ENCODE results near the gene C16orf78.

Gene C16orf78

DNA sequence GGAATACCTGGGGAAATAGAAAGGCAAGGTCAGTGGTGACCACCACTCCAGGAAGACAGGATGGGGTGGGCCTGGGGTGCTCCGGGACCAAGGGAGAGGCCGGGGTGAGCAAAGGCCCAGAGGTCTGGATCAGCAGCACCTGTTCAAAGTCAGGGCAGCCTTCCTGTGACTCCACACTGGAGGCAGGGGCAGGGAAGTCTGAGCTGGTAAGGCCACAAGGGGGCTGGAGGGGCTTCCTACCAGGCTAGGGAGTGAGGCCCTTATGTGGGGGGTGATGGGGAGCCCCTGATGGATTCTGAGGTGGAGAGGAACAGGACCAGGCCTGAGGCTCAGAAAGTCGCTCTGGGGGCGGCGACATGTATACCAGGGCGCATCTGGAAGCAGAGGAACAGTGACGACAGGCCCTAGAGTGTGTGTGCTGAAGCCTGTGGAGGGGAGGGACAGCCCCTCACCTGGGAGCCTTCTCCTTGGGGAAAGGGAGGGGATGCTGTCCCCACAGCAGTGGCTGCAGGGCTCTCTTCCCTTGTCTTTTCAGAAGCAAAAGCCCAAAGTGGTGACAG, 3.7 kb downstream of the C16orf78 start:
- no peak for DNase-seq (ENCODE audit: low read depth, low spot score)
- no peak overlapping the region for H3K27ac ChIP-seq

- H3K27ac ChIP-seq, result no peak overlapping the region
- no peak for DNase-seq (ENCODE audit: low read depth, low spot score)
These were observed 4.6 kb downstream of the C16orf78 start for GRCh38 chr16:49378238-49378637.

- no peak for DNase-seq (ENCODE audit: low read depth, low spot score)
- no peak overlapping the region for H3K27ac ChIP-seq
These were observed 5.2 kb downstream of the C16orf78 start for GRCh38 chr16:49378816-49379215.

DNA sequence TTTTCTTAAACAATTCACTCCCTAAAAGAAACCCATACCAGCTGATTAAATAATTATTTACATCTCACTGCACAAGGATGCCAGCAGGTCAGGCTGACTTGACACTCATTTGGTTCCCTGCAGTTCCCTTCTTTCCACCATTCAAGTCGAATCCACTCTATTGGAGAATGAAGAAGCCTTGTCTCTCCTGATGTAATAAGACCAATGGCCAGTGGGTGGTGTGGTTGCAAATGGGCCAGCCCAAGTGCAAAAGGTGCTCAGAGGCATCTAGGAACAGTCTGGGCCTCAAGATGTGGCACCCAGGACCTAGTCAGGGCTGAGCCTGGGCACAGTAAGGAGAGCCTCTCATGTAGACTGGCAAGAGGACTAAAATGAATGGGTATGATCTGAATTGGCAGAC, 9.3 kb downstream of the C16orf78 start:
- H3K27ac ChIP-seq, result no peak overlapping the region
- no peak for DNase-seq (ENCODE audit: low read depth, low spot score)

DNA sequence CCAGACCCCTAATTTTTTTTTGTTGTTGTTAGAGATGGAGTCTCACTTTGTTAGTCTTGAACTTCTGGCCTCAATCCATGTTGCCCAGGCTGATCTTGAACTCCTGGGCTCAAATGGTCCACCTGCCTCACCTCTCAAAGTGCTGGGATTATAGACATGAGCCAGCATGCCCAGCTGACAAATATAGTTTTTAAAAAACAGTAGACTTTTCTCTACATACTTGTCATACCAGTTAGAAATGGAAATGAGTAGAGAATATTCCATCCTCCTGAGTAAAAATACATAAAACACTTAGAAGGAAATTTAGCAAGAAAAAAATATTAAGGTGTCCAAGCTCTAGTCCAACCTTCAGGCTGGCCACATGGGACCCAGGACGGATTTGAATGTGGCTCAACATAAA, 21.4 kb downstream of the C16orf78 start:
- DNase-seq (ENCODE audit: low read depth, low spot score), result no peak
- H3K27ac ChIP-seq, result no peak overlapping the region

- H3K27ac ChIP-seq, result no peak overlapping the region
- DNase-seq (ENCODE audit: low read depth, low spot score), result no peak
These were observed 22.7 kb downstream of the C16orf78 start for GRCh38 chr16:49396206-49396720.

DNA sequence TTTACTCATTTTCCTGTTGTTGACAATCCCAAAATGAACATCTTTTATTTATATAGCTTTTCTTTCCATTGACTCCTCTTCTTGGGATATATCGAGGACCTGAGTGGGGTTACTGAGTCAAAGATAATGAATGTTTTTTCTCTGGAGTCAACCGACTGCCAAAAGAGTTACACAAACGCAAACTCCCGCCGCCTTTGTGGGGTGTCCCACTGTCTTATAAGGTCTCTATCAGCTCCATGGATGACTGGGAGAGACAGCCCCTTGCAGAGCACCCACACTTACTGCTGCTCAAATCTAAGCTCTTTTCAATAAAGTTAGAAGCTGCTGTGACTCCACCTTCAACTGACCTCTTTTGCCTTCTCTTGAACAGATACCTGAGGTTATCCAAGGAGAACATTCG, 25.2 kb downstream of the C16orf78 start:
- DNase-seq (ENCODE audit: low read depth, low spot score), result no peak
- H3K27ac ChIP-seq, result no peak overlapping the region

DNA sequence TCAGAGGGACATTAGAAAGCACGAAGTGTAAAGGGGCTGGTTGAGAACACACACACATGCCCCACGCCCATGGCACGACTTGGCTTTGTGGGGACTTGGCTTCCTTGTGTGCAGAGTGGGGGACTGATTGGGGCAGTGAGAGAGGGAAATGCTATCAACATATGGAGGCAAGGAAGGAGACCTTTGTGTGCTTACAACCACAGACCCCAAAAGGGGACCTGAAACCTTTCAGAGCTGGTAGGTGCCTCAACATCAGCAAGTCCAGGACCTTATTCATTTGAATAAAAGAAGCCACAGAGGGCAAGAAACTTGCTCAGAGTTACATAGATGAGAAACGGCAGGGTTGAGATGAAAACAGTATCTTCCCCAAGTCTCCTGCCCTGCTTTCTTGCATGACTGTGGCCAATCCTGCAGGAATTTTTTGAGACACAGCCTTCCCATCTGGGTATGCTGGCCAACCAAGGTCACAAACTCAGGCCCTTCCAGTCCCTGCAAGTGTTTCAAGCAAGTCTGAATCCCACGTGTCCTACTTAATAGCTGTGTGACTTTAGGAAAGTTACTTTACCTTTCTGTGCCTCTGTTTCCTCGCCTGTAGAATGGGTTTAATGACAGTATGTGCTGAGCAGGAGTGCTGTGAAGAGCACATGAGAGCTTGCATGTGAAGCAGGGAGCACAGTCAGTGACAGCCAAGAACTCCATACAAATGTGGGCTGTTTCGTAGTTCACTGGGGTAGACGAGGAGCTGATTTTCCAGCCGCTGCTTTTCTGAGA, 26.2 kb downstream of the C16orf78 start:
- H3K27ac ChIP-seq, result no peak overlapping the region
- no peak for DNase-seq (ENCODE audit: low read depth, low spot score)

GRCh38 chr16:49400611-49401010, 27.0 kb downstream of the C16orf78 start:
- no peak for DNase-seq (ENCODE audit: low read depth, low spot score)
- H3K27ac ChIP-seq, result no peak overlapping the region

GRCh38 chr16:49405123-49405522, 31.5 kb downstream of the C16orf78 start:
- H3K27ac ChIP-seq, result no peak overlapping the region
- no peak for DNase-seq (ENCODE audit: low read depth, low spot score)

- no peak overlapping the region for H3K27ac ChIP-seq
- DNase-seq (ENCODE audit: low read depth, low spot score), result no peak
These were observed 31.9 kb downstream of the C16orf78 start for GRCh38 chr16:49405530-49405929.

- no peak overlapping the region for H3K27ac ChIP-seq
- DNase-seq (ENCODE audit: low read depth, low spot score), result peak; percentile 46
These were observed 34.4 kb downstream of the C16orf78 start for GRCh38 chr16:49407873-49408550.

GRCh38 chr16:49409121-49409520, 35.5 kb downstream of the C16orf78 start:
- no peak overlapping the region for H3K27ac ChIP-seq
- DNase-seq (ENCODE audit: low read depth, low spot score), result no peak

DNA sequence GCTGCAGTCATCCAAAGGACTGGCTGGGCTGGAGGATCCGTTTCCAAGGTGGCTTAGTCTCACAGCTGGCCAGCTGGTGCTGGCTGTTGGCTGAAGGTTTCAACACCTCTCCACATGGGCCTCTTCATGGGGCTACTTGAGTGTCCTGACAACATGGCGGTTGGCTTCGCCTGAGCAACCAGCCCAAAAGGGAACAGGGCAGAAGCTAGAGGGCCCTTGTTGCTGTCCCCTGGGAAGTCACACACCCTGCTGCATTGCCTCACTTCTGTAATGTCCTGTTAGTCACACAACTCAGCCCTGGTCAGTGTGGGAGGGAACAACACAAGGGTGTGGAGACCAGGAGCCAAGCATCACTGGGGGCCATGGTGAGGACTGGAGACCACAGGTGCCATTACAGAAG, 36.6 kb downstream of the C16orf78 start:
- no peak for DNase-seq (ENCODE audit: low read depth, low spot score)
- no peak overlapping the region for H3K27ac ChIP-seq

DNA sequence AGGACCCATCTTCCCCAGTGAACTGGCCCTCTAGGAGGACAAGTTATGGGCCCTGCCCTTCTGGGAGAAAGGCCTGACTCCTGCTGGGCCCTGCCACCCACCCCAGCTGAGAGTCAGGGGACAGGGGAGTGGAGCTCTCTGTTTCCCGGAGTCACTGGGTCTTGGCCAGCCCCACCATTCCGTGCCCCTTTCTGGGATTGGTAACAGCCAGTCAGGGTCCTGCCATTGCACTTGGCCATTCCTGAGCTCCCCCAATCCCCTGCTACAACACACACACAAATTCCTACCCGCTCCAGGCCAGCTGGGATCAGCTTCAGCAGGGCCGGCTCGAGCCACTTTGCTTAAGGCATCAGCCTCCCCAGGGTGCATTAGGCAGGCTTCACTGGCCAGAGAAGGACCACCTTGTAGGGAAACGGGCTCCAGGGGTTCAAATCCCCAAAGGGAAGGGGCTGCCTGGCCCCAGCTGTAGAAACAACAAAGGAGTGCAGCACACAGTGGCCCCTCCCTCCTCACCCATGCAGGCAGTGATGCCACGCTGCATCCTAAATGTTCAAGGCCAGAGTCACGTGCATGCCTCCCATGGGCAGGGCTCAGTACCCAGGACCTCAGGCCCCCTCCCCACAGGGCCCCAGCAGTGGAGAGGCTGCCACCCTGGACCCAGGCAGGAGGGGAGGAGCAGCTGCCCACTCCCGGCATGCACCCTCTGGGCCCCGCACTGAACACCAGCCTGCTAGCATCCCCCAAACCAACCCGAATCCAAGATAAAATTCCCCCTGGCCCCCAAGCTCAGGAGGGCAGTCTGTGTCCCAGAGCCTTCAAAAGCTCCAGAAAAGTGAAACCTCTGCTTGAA, 37.7 kb downstream of the C16orf78 start:
- DNase-seq (ENCODE audit: low read depth, low spot score), result no peak

GRCh38 chr16:49414671-49415070, 41.1 kb downstream of the C16orf78 start:
- H3K27ac ChIP-seq, result no peak overlapping the region

More for the DNA sequence above, 37.7 kb downstream of the C16orf78 start:
- no peak overlapping the region for H3K27ac ChIP-seq

GRCh38 chr16:49415083-49415482, 41.5 kb downstream of the C16orf78 start:
- DNase-seq (ENCODE audit: low read depth, low spot score), result no peak
- no peak overlapping the region for H3K27ac ChIP-seq

More at GRCh38 chr16:49414671-49415070, 41.1 kb downstream of the C16orf78 start:
- no peak for DNase-seq (ENCODE audit: low read depth, low spot score)

- no peak overlapping the region for H3K27ac ChIP-seq
These were observed 42.5 kb downstream of the C16orf78 start for GRCh38 chr16:49416001-49416675.

GRCh38 chr16:49417354-49417753, 43.8 kb downstream of the C16orf78 start:
- no peak for DNase-seq (ENCODE audit: low read depth, low spot score)
- no peak overlapping the region for H3K27ac ChIP-seq

More at GRCh38 chr16:49416001-49416675, 42.5 kb downstream of the C16orf78 start:
- DNase-seq (ENCODE audit: low read depth, low spot score), result no peak

DNA sequence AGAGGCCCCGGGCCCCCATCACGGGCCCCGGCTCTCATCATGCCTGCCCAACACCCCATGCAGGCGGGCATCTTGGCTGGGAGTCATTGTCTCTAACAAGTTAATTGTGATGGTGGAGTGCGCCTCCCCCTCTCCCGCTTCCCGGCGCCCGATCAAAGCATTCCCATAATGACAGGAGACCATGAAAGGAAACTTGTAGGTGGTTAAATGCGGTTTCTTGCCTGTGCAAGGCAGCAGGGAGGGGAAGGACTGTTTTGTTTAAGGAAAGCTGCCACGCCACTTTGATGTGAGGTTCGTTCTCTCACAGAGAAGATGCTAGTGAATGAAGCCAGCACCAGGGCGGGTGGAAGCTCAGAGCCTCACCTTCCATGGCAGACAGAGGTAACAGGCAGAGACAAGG, 45.4 kb downstream of the C16orf78 start:
- H3K27ac ChIP-seq, result no peak overlapping the region
- no peak for DNase-seq (ENCODE audit: low read depth, low spot score)

All from epithelial cell of prostate (primary cell).